ENCODE results near the gene CLDN6.

CLDN6 gene

DNA sequence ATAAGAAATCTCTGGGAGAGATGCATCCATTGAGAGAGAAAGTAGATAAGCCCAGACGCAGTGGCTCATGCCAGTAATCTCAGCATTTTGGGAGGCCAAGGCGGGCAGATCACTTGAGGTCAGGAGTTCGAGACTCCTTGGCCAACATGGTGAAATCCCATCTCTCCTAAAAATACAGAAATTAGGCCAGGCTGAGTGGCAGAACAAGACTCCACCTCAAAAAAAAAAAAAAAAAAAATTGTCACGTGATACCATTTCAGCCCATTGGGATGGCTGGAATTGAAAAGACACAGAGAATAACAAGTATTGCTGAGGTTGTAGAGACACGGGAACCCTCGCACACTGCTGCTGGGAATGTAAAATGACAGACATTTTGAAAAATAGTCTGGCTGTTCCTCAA, 44.6 kb upstream of the CLDN6 start:
- Histone ChIP-seq H3K27me3 (replicated peaks) (no peaks in the 10 kb centered on the region), H3K36me3 (replicated peaks) (no peaks in the 10 kb centered on the region), H3K4me3 (ENCODE audit: low read depth, low read length) (no peak overlapping the region), H3K27ac (no peak overlapping the region)
- no peak for DNase-seq
- TF ChIP-seq, protein P1, sequence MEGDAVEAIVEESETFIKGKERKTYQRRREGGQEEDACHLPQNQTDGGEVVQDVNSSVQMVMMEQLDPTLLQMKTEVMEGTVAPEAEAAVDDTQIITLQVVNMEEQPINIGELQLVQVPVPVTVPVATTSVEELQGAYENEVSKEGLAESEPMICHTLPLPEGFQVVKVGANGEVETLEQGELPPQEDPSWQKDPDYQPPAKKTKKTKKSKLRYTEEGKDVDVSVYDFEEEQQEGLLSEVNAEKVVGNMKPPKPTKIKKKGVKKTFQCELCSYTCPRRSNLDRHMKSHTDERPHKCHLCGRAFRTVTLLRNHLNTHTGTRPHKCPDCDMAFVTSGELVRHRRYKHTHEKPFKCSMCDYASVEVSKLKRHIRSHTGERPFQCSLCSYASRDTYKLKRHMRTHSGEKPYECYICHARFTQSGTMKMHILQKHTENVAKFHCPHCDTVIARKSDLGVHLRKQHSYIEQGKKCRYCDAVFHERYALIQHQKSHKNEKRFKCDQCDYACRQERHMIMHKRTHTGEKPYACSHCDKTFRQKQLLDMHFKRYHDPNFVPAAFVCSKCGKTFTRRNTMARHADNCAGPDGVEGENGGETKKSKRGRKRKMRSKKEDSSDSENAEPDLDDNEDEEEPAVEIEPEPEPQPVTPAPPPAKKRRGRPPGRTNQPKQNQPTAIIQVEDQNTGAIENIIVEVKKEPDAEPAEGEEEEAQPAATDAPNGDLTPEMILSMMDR (IDR thresholded peaks at IDR 0.05; ENCODE audit: low read depth, low read length, missing control alignments): no peak
- in situ Hi-C loops (cut with HindIII; ENCODE audit: low pct_ligation_motif_present, low sequenced_read_pairs): no loop called here

DNA sequence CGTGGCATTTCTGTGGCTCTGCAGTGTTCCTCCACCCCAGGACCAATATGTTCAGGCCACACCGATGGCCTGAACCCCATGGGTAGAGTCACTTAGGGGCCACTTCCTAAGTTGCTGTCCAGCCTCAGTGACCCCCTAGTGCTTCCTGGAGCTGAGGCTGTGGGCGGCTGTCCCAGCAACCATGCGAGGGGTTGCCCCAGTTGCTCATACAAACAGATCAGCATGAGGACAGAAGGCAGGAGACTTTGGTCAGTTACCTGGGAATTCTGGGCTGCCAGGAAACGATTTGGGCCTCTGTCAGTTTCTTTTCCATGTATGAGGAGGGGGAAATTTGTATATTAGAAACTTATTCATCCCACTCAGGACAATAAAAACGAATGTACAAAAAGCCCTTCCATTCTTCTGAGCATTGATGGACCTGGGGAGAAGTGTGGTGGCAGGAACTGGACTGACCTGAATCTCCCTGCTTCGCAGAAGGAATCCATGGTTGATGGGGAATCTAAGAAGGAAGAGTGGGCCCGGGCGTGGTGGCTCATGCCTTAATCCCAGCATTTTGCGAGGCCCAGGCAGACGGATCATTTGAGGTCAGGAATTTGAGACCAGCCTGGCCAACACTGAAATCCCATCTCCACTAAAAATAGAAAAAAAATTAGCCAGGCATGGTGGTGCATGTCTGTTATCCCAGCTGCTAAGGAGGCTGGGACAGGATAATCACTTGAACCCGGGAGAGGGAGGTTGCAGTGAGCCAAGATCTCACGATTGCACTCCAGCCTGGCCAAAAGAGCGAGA, 42.5 kb upstream of the CLDN6 start:
- no peak overlapping the region for H3K4me3 ChIP-seq (ENCODE audit: low read depth, low read length)
- H3K27ac ChIP-seq: no peak overlapping the region
- DNase-seq: no peak
- in situ Hi-C loops (cut with HindIII; ENCODE audit: low pct_ligation_motif_present, low sequenced_read_pairs): no loop called here
- TF ChIP-seq, protein P1 (IDR thresholded peaks at IDR 0.05; ENCODE audit: low read depth, low read length, missing control alignments): no peak
- H3K27me3 ChIP-seq (replicated peaks): no peaks in the 10 kb centered on the region
- no peaks in the 10 kb centered on the region for H3K36me3 ChIP-seq (replicated peaks)

DNA sequence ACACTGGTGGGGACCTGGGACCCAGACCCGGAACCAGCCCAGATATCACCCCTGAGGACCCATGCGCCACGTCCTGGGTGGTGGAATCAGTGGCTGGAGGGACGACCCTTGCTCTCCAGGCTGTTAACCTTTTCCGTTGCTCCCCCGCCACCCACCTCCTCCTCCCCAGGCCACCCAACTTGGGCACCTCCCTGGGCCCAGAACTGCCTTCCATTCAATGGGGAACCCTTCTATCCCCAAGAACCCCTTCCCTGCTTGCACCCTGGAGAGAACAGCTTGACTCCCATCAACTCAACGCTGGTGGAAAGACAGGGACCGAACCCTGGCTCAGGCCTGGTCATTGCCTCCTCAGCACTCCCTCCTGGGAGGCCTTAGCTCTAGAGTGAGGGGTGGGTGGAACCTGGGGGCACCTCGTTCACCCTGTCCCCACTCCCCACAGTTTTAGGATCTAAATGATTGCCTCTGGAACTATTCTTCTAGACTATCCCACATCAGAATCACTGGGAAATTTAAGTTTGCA, 41.8 kb upstream of the CLDN6 start:
- Histone ChIP-seq H3K4me3 (ENCODE audit: low read depth, low read length) (peak overlapping the region; percentile 80), H3K27ac (peak overlapping the region; percentile 34)
- in situ Hi-C loops (cut with HindIII; ENCODE audit: low pct_ligation_motif_present, low sequenced_read_pairs): no loop called here

DNA sequence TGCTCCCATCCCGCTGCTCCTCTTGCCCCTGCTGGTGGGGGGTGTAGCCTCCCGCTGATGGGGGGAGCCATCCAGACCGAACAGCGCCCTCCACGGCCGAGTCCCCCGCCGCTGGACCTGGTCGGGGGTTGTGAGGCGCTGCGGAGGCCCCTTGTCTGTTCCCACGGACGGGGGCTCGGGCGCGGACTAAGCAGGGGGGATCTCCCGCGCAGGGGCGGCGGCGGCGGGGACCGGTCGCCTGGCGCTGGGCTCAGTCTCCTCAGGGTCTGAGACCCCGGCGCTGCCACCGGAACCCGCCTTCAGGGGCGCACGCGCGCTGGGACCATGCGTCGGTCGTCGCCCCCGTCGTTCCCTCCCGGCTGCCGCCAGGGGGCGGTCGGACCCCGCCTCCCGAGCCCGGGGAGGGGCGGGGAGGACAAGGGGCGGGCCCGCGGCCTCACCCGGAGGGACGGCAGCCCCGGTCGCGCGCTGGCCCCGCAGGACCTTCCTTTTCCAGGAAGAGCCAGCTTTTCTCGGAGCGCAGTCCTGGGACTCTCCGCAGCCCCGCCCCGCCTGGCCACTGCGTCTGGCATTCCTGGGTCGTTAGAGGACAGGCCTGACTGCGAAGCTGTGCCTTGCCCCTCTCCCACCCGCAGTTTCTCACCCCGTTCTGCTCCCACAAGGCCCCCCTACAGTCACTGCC, 41.2 kb upstream of the CLDN6 start:
- Histone ChIP-seq H3K27me3 (replicated peaks) (no peaks in the 10 kb centered on the region), H3K27ac (peak overlapping the region; percentile 34), H3K4me3 (ENCODE audit: low read depth, low read length) (peak overlapping the region; percentile 80), H3K36me3 (replicated peaks) (no peaks in the 10 kb centered on the region)
- in situ Hi-C loops (cut with HindIII; ENCODE audit: low pct_ligation_motif_present, low sequenced_read_pairs): no loop called here
- peak; percentile 54 for DNase-seq
- TF ChIP-seq, protein P1 (IDR thresholded peaks at IDR 0.05; ENCODE audit: low read depth, low read length, missing control alignments): peak; percentile 56

More for the DNA sequence above, 41.8 kb upstream of the CLDN6 start:
- TF ChIP-seq, protein P1 (IDR thresholded peaks at IDR 0.05; ENCODE audit: low read depth, low read length, missing control alignments): no peak
- H3K27me3 ChIP-seq (replicated peaks): no peaks in the 10 kb centered on the region
- DNase-seq: no peak
- H3K36me3 ChIP-seq (replicated peaks): no peaks in the 10 kb centered on the region

GRCh38 chr16:3058139-3059030, 40.4 kb upstream of the CLDN6 start:
- DNase-seq: no peak
- Histone ChIP-seq H3K27ac (no peak overlapping the region), H3K36me3 (replicated peaks) (no peaks in the 10 kb centered on the region), H3K4me3 (ENCODE audit: low read depth, low read length) (peak overlapping the region; percentile 80), H3K27me3 (replicated peaks) (no peaks in the 10 kb centered on the region)
- TF ChIP-seq, protein P1 (IDR thresholded peaks at IDR 0.05; ENCODE audit: low read depth, low read length, missing control alignments): peak; percentile 24
- in situ Hi-C loops (cut with HindIII; ENCODE audit: low pct_ligation_motif_present, low sequenced_read_pairs): no loop called here
